ENCODE results near the gene NIPSNAP2.
"Not testable (repeated sequence)": the region's sequence is repeated elsewhere in the genome, so short reads cannot be mapped to it uniquely, and the experiment has no call there.

NIPSNAP2 gene

DNA sequence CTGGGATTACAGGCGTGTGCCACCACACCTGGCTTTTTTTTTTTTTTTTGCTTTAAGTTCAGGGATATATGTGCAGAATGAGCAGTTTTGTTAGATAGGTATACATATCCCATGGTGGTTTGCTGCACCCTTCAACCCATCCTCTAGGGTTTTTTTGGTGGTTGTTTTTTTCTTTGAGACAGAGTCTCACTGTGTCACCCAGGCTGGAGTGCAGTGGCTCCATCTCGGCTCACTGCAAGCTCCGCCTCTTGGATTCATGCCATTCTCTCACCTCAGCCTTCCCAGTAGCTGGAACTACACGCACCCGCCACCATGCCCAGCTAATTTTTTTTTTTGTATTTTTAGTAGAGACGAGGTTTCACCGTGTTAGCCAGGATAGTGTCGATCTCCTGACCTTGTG lies 84.4 kb downstream of the NIPSNAP2 start:
- DNase-seq = not testable (repeated sequence)
